GM19238 (cell line): ENCODE measurements around the gene TBC1D20.

Experiments
- DNase-seq: peaks from one replicate; pipeline ENCODE4 v3.0.0; 2011; ENCODE audit warnings: low spot score; ENCODE audit not compliant: insufficient read length

Gene TBC1D20

DNA sequence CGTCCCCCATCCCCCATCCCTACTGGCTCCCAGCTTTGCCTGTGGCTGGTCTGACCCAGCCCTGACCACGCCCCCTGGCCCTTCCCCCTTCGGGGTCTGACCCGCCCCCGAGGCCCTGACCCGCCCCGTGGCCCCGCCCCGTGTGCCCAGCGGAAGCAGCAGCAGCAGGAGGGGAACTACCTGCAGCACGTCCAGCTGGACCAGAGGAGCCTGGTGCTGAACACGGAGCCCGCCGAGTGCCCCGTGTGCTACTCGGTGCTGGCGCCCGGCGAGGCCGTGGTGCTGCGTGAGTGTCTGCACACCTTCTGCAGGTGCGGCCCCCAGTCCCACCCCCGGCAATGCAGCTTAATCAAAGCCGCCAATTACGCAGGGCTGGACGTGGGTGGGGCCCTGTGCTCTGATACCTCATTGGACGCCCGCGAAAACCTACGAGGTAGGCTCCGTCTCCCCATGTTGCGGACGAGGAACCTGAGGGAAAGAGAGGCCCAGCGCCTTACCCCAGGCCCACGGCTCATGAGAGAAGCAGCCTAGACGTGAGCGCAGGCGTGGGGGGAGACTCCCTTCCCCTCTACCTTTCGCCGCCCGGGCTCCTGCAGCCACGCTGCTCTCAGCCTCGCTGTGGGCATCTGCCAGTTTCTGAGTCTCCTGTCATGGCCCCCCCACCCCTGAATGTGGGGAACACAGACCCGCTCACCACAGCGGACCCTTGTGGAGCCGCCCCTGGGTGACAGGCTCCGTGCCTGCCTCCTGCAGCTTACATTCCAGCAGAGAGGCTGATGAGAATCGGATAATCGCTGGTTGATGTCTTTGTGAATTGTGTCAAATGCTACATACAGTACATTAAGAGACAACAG, 41.4 kb downstream of the TBC1D20 start:
- DNase-seq, result no peak

DNA sequence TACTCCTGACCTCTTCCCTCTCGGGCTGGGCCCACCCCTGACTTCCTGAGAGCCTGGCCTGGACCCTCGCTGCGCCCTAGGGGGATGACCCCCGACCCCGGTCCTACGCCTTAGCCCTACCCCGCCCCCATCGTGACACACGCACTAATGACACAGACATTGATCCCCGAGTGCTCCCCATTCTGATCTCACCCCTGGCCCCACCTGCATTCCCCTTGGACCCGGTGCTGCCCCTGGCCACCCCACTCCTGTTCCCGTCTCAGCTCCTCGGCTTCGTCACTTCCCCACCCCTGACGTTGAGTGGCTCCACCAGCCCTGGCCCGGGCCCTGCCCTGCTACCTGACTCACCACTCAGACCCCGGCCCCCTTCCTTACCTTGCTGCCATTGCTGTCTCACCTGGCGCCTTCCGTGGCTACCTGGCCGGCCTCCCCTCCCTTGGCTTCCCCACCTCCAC, 42.1 kb downstream of the TBC1D20 start:
- DNase-seq, result no peak

DNA sequence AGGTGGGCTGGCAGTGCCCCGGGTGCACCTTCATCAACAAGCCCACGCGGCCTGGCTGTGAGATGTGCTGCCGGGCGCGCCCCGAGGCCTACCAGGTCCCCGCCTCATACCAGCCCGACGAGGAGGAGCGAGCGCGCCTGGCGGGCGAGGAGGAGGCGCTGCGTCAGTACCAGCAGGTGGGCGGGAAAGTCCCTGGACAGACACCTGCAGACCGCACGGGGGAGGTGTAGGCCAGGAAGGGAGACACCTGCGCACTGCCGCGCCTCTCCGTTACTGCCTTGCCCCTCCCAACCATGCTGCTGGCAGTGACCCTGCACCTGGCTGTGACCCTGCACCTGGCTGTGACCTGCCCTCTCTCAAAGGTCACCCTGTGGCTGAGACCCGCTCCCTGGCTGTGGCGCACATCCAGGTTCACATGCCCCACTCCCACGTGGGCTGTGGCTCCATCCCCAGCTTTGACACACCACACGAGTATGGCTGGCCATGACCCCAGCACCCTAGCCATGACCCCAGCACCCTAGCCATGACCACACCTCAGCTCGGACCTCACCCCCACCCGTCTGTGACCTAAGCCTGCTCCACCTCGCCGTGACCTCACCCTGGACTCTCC, 42.7 kb downstream of the TBC1D20 start:
- DNase-seq, result no peak

DNA sequence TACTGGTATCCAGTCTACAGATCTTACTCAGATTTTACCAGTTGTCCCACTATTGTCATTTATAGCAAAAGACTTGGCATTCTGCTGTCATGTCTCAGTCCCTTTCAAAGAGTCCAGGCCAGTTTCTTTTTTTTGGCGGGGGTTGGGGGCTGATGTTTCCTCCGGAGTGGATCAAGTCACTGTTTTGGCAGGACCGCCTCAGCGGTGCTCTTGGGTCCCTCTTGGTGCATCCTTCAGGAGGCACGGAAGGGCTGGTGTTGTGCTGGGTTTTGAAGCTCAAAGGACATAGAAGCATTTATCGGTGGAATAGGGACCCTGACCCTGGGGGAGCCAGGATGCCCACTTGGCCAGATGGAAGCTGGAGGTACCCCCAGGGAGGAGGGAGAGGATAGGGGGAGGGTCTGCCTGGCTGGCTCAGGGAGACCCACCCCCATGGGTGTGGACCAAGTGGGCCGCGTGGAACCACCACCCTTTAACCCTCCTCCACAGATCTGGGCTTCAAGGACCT, 43.4 kb downstream of the TBC1D20 start:
- DNase-seq, result no peak

DNA sequence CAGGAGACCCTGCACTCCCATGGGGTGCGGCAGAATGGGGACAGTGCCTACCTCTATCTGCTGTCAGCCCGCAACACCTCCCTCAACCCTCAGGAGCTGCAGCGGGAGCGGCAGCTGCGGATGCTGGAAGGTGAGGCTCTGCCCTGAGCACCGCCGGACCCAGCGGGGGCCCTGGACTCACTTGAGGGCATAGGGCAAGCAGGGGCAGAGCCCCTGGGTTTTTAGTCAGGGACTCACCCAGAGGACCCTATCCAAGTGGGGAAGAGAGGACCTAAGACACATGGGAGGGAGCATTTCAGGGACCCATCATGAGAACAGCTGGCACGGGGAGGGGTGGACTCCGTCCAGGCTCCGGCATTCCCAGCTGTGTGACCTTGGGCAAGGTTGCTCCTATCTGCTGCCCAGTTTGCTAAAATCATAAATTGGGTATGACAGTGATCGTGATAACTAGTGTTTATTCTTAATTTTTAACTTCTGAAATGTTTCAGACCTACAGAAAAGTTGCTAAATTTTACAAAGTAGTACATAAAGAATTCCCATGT, 44.5 kb downstream of the TBC1D20 start:
- DNase-seq, result no peak

DNA sequence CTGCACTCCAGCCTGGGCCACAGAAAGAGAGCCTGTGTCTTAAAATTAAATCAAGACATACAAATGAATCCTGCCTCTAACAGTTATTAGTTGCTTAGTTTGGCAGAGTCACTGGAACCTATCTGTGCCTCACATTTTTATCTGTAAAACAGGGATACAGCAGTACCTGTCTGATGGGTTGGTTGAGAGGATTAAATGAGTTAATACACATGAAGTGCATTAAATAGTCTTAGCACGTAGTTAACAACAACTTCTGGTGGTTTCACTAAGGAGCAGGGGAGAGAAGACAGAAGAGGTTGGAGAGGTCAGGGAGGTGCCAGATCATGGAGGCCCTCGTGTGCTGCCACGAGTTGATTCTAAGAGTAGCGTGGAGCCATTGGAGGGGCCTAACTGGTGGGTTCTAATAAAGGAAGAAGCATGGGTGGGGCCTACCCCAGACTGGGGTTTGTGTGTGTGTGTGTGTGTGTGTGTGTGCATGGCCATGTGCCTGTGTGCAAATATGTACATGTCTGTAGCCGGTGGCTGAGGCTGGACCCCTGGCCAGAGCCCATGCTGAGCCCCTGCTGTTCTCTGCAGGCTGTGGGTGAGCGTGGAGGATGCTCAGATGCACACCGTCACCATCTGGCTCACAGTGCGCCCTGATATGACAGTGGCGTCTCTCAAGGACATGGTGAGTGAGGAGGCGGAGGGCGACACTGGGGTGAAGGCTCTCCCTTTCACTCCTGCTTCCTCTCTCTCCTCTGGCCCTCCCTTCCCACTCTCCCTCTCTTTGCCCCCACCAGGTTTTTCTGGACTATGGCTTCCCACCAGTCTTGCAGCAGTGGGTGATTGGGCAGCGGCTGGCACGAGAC, 45.2 kb downstream of the TBC1D20 start:
- no peak for DNase-seq

DNA sequence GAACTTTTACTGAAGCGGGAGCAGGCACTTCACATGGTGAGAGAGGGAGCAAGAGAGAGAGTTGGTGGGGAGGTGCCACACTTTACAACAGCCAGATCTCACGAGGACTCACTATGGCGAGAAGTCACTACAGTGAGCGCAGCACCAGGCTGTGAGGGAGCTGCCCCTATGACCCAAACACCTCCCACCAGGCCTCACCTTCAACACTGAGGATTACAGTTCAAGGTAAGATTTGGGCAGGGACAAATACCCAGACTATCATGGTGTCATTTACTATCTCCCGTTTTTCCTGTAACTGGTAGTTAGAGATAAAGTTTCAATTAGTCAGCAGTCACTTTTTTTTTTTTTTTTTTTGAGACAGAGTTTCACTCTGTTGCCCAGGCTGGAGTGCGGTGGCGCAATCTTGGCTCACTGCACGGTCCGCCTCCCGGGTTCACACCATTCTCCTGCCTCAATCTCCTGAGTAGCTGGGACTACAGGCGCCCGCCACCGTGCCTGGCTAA, 46.5 kb downstream of the TBC1D20 start:
- DNase-seq, result no peak

DNA sequence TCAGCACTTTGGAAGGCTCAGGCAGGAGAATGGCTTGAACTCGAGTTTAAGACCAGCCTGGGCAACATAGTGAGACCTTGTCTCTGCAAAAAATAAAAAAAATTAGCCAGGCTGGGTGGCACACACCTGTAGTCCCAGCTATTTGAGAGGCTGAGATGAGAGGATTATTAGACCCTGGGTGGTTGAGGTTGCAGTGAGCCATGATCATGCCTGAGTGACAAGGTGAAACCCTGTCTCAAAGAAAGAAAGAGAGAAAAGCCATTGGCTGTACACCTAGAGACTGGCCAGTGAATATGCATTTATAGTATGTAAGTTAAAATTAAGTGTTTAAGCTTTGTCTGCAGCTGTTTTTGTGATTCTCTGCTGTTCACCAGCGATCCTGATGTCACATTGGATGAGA, 48.2 kb downstream of the TBC1D20 start:
- DNase-seq, result no peak

DNA sequence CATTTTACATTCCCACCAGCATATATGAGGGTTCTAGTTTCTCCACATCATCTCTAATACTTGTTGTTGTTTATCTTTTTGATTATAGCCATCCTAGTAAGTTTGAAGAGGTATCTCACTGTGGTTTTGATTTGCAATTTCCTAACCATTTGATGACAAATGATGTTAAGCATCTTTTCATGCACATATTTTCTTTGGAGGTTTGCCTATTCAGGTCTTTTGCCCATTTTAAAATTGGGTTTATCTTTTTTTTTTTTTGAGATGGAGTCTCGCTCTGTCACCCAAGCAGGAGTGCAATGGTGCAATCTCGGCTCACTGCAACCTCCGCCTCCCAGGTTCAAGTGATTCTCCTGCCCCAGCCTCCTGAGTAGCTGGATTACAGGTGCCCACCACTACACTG, 50.3 kb downstream of the TBC1D20 start:
- no peak for DNase-seq

DNA sequence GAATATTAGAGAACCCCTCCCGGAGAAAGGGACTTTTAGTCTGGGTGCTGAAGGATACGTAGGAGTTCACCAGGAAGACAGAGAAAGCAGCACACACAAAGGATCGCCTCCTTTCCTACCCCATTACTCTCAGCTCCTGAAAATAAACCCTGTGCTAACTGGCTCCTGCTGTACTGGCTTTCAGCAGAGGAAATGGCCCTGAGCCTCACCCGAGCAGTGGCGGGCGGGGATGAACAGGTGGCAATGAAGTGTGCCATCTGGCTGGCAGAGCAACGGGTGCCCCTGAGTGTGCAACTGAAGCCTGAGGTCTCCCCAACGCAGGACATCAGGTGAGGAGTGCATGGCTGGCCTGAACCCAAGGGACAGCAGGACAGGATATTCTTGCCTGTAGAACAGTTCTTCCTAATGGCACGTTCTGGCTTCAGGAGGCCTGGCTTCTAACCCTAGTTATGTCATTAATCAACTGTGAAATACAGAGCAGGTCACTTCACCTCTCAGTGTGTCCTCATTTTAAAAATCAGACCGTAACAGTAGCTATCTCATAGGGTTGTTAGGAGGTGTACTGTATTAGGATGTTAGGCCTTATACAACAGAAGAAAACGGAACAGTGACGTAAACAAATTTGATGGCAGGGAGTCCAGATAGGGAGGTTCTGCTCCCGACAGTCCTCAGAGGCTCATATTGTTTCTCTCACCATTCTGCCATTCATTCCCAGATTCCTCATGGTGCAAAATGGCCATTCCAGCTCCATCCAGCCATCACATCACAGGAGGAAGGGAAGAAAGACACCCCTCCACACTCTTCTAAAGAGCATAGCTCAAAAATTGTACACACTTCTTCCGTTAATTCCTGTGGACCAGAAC, 52.4 kb downstream of the TBC1D20 start:
- no peak for DNase-seq

DNA sequence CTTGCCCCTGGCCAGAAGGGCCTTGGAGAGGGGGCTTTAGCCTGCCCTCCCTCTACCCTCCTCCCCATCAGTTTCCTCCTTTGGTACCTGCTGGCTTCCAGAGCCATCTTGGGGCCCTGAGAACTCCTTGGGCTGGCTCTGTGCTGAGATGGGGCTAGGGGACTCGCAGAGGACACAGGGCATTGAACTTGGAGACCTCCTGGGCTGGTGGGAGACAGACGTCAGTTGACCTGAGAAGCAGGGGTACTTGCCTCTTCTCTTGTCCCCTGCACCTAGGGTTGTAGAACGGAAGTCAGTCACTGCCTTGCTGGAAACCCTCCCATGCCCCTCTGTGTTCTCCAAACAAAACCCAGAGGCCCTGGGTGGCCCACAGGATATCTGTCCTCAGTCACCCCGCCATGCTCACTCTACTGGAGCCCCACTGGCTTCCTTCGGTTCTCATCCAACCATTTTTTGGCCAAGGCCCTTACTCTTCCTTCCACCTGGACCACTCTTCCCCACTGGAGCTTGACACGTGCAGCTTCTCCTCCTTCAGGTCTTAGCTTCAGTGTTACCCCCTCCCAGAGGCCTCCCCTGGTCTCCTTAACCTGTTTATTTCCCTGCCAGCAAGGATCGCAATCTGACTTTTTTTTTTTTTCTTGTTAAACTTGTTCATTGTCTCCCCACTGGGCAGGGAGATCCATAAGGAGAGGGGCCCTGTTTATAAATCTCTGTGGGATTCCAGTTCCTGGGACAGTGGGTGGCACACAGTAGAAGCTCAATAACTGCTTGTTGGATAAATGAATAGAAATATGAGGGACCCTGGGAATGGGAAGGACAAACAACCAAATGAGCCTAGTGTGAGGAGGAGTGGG, 53.3 kb downstream of the TBC1D20 start:
- DNase-seq, result peak; percentile 48

DNA sequence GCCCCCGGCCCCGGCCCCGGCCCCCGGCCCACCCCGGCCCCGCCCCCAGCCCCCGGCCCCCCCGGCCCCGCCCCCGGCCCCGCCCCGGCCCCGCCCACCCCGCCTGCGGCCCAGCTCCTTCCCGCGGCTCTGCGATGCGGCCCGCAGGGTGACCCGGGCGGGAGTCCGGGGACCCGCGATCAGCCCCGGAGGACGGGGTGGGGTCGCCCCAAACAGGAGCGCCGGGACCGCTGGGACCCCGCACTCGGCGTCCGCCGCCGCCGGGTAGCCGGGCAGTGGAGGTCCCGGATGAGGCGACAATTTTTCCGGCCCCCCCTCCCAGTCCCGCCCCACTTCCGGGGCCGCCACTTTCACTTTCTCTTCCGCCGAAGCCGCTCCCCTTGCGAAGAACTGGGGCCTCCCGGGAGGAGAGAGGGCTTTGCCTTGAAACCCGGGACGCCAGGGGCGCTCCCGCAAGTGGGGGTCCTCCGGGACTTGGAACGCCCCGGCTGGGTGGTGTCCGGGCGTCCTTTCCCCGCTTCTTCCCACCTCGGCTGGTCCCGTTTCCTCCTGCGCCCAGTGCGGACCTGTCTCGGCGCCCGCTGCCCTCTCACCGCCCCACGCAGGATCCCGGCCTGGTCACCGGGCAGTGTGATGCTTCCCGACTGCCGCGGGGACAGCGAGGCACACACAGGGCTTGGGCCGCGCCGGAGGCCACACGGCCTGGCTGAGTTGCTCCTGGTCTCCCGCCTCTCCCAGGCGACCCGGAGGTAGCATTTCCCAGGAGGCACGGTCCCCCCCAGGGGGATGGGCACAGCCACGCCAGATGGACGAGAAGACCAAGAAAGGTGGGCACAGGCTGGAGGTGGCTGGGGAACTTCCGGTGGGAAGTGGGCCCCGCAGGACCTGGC, 54.1 kb downstream of the TBC1D20 start, which contains the start of gene RBCK1:
RBCK1 (plus strand) TSS at position 347 of the 890 bp plus-strand sequence; CDS start at position 806, 459 bp downstream.
- DNase-seq, result peak; percentile 98

DNA sequence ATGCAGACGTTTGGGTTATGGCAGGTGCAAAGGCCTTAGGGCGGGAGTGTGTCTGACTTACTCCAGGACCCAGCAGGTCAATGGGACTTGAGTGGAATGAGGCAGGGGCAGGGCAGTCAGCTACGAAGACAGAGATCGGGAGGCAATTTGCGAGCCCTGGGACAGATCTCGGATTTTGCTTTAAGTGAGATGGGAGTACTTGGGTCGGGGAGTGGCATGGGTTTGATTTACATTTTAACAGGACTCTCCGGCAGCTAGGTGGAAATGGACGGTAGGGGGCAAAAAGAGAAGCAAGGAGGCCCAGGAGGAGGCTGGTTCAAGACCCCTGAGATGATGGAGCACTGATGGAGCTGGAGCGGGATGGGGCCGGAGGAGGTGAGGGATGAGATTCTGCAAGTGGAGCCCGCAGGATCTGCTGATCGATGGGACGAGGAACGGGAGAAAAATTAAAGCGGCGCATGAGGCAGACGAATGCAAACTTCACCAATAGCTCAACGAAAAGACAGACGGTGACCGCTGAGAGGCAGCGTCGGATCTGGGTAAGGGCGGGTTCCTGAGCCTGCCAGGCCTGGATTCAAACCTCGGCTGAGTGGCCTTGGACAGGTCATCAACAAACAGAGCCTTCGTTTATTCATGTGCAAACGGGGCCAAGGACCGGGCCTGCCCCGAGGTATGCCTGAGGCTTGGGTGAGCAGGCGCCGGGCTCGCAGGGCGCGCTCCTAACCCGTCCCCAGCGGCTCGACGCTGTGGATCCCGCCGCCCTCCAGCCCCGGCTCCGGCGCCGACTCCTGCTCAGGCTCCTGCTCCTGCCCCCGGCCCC, 55.0 kb downstream of the TBC1D20 start:
- peak; percentile 85 for DNase-seq

DNA sequence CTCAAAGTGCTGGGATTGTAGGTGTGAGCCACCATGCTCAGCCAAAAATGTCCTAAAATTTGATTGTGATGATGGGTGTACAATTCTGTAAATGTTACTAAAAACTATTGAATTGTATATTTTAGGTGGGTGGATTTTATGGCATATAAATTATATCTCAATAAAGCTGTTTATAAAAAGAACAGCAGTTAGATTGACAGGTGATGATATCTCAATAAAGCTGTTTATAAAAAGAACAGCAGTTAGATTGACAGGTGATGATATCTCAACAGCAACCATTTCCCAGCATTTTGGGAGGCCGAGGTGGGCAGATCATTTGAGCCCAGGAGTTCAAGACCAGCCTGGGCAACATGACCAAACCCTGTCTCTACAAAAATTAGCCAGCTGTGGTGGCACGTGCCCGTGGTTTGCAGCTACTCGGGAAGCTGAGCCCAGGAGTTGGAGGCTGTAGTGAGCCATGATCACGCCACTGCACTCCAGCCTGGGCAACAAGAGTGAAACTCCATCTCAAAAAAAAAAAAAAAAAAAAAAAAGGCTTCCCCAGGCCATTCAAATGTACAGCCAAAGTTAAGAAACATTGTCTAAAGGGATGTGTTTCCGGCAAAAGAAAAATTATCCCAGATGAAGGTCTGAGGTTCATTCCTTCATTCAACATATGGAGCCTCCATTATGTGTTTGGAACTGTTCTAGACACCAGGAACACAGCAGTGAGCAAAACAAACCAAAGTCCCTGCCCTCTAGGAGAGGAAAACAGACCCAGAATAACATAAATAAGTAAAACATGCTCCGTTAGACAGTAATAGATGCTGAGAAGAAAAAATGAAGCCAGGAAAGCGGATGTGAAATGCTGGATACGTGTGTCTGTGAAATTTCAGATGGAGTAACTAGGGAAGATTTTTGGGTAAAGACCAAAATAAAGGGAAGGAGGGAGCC, 55.9 kb downstream of the TBC1D20 start:
- no peak for DNase-seq

DNA sequence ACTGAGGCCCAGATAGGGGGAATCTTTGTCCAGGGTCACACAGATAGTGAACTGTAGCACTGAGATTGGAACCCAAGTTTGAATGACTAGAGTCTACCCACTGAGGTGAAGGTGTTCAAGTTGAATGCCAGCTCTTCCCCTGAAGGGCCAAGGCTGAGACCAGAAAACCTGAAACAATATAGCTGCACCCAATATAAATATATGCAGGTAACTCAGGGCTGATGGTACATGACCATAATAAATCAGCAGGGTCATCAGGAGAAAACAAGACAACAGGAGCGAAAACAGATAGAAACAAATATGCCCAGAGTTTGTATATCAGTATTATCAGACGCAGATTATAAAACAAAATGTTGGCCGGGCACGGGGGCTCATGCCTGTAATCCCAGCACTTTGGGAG, 58.2 kb downstream of the TBC1D20 start:
- no peak for DNase-seq

DNA sequence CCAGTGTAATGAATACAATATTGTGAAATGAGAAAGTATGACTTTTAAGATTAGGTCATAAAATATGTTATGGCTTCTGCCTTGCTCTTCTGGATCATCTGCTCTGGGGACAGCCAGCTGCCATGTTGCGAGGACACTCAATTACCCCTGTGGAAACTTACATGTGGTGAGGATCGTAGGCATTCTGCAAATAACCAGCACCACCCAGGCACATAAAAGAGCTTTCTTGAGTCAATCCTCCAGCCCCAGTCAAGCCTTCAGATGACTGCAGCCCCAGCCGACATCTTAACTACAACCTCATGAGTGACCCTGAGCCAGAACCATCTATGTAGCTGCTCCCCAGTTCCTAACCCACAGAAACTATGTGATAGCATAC, 58.8 kb downstream of the TBC1D20 start:
- DNase-seq, result no peak
